GM18909 (cell line): Measurements from ENCODE around the gene AGRN.
"Not testable (repeated sequence)": the region's sequence is repeated elsewhere in the genome, so short reads cannot be mapped to it uniquely, and the experiment has no call there.

Experiments used
- ATAC-seq: cut with Tn5 transposase; IDR thresholded peaks from one replicate; pipeline ENCODE4 v1.9.1; 2021; ENCODE audit warnings: mild to moderate bottlenecking; ENCODE audit not compliant: unreplicated experiment, poor library complexity

Gene AGRN

DNA sequence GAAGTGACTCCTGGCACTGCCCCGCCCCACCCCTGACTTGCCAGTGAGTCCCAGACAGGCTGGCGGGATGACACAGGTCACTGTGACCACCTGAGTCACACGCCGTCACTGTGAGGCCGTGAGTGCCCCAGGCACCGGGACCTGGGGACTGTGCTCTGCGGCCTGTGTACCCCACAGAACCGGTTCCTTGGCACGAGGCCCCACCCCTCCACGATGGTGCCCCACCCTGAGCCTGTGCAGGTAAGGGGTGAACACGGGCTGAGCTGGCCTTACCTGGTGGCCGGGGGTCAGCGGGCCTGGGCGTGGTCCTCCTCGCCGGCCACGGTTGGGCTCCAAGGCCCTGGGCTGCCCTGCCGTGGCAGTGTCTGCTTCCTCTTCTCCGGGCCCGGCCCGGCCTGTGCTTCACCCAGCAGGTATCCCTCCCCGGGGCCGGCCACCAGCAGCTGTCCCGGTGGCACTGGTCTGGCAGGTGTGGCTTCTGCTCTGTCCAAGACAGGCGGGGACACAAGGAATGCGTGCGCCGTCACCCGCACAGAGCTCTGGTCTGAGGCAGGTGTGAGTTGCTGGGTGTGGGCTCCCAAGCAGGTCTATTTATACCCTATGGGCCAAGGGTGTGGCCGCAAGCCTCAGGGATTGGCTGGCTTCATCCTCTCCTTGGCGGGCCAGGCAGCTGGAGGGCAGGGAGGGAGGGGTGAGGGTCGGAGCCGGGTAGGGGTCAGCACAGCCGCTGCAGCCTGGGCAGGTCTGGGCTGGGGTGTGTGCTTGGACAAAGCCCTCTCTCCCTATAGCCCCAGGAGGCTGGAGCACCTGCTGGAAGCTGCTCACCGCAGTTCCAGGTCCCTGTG, 54.0 kb downstream of the AGRN start, which contains the start of gene RNF223:
Gene RNF223 (minus strand): TSS at position 564 of the 845 bp plus-strand sequence. CDS start 1,740 bp downstream, outside the sequence.
- ATAC-seq, result no peak

DNA sequence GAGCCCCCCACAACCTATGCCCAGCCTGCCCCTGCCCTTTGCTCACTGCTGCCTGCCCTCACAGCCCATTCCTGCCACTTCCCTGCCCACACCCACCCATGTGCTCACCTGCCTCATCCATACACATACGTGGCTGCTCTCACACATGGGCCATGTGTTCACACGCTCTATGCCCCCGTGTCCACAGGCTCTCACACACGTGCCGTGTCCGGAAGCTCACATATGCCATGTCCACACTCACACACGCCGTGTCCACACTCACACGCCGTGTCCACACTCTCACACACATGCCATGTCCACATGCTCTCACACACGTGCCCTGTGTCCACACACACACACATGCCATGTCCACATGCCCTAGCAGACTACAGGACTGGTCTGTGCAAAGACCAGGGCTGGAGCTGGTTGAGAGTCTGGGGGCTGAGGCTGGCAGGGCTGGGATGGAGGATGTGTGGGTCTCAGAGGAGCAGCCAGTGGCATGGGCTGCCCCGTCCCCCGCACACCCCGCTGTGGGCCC, 54.8 kb downstream of the AGRN start:
- ATAC-seq, result no peak

DNA sequence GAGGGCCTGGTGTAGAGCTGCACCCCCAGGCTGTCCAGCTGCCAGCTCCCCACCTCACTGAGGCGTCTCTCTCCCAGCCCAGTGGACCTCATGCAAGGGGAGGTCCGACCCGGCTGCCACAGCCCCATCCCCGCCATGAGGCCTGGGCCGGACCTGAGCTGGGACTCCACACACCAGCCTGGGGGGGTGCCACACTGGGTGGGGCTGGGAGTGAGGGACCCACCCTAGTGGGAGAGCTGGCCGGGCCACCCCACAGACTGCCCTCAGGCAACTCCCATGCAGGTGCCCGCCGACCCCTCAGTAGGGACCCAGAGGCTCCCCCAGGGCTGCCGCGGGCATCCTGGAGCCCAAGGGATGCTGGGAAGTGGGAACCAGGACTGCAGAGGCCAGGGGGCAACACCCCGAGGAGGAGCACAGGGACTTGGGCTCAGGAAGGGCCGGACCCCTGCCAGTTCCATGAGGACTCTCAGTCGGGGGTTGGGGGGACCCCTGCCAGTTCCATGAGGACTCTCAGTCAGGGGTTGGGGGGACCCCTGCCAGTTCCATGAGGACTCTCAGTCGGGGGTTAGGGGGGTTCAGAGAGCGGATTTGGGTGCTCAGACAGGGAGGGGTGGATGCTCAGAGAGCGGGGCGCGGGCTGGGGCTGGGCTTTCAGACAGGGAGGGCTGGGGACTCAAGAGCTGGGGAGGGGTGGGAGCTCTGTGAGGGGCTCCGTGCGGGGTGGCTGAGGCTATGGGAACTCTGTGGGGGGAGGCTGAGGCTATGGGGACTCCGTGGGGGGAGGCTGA, 55.4 kb downstream of the AGRN start:
- ATAC-seq, result no peak

DNA sequence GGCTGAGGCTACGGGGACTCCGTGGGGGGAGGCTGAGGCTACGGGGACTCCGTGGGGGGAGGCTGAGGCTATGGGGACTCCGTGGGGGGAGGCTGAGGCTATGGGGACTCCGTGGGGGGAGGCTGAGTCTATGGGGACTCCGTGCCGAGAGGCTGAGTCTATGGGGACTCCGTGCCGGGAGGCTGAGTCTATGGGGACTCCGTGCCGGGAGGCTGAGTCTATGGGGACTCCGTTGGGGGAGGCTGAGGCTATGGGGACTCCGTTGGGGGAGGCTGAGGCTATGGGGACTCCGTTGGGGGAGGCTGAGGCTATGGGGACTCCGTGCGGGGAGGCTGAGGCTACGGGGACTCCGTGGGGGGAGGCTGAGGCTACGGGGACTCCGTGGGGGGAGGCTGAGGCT, 57.5 kb downstream of the AGRN start:
- not testable (repeated sequence) for ATAC-seq

DNA sequence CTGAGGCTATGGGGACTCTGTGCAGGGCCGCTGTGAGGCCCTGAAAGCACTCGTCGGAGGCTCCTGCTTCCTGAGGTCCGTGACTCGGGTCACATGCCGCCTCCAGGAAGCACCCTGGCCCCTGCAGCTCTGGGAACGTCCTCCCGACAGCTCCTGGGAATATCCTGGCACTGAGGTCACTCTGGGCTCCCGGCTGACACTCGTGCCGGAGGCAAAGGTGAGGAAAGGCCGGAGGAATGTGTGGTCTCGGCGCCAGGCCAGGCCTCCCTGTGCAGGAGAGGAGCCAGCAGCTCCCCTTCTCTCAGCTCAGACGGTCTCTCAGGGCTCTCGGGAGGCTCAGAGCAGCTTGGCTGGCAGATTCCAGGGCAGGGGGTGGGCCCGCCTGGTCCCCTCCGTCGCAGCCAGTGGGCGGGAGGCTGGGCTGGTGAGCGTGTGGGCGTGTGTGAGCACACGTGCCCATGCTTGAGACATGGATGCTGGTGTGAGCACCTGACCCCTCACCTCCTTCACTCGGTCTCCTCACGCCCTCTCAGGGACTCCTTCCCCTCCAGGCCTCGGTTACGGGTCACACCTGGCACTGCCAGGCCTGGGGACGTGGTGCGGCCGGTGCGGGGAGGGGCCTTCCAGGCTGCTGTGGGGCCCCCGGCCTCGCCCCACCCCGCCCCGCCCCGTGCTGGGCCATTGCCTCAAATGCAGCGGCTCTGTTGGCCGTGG, 59.6 kb downstream of the AGRN start:
- ATAC-seq, result no peak

DNA sequence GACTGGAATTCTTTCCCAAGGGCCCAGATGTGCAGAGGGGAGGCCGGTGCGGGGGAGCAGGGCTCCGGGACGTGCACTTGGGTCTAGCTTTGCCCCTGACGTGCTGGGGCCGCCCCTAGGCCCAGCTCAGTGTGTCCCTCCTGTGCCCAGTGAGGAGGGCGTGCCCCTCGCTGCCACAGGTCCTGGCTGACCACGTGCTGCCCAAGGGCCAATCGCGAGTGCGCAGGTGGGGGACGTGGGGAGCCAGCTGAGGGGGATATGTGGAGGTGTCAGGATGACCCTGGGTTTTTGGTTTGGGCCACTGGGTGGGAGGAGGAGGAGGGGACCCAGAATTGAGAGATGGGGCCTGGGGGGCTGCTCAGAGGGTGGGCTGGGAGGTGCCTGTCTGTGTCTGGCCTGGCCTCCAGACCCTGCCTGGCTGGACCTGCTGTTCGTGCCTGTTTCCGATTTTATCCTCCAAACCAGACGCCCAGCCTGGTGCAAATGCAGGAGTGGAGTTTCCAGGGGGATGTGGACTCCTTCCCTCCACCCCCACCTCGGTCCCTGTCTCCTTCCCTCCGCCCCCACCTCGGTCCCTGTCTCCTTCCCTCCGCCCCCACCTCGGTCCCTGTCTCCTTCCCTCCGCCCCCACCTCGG, 60.3 kb downstream of the AGRN start:
- no peak for ATAC-seq

DNA sequence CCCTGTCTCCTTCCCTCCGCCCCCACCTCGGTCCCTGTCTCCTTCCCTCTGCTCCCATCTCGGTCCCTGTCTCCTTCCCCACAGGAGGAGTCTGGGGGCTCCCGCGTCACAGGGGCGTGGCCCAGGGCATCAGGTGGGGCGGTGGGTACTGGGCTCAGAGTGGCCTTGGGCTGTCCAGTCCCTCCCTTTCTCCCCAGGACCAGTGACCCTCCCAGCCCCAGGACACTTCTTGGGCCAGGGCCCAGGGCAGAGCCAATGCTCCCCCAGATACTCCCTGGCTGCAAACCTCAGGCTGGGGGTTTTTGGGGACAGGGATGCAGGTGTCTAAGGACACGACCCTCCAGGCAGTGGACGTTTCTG, 61.0 kb downstream of the AGRN start:
- no peak for ATAC-seq

DNA sequence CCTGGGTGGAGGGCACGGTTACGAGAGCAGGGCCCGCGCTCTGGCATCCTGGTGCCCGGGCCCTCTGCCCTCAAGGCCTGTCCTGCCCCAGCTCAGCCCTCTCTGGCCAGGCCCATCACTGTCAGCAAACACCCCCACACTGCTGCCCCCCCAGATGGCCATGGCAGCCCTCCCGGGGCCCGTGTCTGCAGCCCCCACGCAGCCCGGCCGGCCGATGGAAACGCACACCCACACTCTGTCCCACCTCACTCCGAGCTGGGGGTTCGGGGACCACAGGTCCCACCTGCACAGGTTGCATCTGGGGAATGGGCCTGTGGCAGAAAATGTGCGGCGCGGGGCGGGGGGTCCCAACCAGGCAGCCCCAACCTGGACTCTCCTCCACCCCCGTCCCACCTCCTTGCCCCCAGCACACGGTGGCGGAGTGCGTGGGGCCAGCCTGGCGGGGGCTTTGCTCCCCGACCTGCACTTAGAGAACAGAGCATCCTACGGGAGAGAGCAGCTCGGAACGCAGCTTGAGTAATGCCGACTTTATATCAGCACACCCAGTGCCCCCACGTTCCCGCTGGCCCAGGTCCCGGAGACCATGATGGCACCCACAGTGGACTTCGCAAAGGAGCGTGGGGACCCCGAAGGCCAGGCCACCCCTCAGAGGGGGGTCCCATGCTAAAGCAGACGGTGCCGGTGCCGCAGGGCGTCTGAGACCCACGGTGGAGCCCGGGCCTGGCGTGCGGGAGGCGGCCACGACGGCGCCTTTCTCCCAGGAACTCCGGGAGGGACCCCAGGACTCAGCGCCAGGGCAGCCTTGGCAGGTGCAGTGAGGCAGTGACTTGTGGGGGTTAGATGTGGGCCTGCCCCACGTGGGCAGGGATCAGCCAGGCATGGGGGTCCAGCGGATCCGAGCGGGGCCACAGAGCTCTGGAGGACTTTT, 61.7 kb downstream of the AGRN start:
- no peak for ATAC-seq

DNA sequence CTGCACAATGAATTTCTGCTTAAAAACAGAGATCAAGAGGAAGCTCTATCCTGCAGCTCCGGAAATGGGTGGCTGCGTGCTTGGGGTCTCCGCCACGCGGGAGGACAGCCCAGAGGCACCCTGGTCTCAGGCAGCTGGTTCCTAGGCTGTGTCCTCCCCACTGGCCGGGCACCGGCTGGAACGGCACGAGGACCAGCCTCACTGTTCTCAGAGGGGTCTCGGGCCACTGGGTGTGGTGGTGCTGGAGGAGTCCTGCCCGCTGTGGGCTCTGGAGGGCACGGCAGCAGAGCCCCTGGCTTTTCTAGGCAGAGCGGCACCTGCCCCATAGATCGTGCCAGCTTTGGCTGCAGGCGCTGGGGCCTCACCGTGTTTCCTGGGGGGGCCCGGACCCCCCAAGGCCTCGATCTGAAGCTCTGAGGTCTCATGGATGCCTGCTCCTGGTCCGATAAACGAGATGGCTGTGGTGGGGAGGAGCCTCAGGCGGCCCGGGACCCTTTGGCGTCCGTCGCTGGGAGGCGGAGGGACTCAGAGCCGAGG, 62.4 kb downstream of the AGRN start:
- ATAC-seq, result no peak

DNA sequence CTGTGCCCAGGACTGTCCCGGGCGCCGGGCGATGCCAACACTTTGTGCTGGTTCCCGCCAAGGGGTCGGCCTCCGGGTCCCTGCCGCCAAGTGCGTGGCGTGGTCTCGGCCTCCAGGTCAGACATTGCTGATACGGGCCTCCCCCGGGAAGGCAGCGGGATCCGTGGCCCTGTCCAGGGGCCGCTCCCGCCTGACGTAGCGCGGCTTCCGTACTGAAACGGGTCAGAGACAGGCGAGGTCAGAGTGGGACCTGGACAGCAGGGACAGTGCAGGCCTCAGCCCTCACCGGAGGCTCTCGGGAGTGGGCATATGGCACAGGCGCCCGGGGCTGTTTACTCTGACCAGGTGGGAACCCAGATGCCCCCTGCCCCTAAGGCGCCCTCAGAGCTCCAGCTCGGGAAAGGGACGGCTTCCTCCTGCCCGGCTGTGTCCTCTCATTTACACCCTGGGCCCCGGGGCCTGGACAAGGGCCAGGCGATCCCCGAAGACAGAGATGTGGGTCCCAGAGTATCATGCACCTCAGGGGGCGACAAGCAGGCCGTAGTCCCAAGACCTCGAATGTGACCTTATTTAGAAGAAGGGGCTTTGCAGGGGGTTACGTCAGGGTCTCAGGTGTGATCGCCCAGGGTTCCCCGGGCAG, 63.0 kb downstream of the AGRN start:
- no peak for ATAC-seq

DNA sequence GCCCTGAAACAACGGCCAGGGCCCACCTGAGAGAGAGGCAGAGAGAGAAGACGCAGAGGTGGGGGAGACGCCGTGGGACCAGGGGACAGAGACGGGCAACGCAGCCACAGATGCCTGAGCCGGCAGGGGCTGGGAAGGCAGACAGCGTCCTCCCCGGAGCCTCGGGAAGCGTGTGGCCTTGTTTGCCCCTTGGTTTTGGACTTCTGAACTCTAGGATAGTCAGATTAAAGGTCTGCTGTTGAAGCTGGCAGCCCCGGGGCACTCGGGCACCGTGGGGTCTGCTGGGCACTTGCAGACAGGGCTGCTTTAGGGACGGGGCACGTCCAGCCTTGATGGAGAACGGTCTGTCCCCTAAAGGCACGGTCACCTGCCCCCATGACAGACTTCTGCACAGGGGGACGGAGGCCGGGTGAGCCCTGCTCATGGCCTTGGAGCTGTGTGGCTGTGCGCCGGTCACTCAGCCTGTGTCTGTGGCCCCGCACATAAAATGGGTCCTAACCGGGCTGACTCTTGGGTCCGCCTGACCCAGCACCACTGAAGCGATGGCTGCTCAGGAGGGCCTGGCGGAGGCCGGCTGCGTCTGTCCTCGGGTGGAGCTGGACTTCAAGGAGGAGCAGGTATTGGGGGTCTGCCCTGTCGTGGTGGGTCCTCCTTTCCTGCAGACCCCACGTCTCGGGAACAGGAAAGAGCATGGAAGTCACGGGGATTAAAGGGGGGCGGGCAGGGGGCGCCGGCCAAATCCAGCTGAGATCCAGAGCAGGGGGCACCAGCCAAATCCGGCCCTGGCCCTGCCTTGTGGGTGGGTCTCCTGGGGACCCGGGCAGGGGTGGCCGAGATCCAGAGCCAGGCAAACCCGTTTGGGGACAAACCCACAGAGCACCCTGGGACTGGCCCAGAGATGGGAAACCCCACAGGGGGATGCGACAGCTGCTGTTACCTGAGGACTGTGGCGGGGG, 63.8 kb downstream of the AGRN start:
- no peak for ATAC-seq

DNA sequence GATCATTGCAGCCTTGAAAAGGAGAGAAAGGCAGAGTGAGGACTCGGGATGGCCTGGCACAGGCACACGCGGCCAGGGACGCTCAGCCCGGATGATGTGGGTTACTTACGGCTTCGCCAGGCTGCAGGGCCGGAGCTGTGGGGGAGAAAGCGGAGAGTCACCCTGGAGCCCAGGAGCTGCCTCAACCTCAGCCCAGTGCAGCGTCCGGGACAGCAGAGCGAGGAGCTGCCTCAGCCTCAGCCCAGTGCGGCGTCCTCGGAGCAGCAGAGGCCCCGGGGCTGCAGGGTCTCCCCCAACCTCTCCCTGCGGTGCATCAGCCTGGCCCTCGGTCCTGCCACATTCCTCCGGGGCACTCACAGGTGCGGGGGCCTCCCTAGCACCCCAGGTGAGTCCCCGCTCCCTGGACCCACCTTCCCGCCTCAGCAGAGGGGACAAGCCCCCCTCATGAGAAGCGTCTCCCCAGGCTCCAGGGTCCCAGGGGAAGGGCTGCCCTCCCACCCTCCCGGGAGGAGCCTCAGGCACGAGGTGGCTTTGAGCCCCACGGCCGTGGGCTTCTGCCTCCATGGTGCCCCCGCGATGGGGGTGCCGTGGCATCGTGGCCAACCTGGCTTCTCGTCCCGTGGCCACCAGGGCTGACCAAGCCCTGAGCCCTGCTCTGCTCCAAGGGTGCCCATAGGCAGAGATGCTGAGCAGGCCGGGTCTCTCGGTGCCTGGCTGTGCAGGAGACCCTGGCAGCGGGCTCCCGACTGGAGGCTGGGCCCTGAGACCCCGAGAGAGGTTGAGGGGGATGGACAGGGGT, 64.7 kb downstream of the AGRN start:
- ATAC-seq, result no peak

DNA sequence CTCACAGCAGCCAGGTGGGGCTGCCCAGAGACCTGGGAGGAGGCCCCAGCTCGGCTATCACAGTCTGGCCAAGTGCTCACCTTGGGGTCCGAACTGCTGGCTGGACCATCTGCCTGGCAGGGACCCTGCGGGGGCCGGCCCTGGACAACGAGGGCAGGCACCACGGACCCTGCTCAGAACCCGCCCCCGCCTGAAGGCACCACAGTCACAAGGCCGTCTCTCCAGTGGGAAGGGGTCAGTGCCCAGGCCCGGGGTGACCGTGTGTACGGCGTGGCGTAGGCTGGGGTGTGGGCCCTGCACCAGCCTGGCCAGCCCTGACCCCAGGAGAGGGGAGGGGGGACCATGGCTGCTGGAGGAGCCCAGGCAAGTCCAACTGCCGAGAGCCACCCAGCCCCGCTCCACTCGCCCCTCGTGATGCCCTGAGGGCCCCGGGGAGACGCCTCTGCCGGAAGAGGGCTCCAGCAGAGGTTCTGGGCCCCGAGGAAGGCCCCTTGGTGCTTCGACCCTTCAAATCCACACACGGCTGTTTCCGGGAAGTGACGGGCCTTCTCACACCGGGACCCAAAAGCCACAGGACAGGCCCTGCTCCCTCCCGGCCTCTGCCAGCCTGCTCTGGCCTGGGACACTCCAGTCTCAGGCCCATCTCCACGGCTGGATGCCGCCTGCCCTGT, 65.4 kb downstream of the AGRN start:
- no peak for ATAC-seq

DNA sequence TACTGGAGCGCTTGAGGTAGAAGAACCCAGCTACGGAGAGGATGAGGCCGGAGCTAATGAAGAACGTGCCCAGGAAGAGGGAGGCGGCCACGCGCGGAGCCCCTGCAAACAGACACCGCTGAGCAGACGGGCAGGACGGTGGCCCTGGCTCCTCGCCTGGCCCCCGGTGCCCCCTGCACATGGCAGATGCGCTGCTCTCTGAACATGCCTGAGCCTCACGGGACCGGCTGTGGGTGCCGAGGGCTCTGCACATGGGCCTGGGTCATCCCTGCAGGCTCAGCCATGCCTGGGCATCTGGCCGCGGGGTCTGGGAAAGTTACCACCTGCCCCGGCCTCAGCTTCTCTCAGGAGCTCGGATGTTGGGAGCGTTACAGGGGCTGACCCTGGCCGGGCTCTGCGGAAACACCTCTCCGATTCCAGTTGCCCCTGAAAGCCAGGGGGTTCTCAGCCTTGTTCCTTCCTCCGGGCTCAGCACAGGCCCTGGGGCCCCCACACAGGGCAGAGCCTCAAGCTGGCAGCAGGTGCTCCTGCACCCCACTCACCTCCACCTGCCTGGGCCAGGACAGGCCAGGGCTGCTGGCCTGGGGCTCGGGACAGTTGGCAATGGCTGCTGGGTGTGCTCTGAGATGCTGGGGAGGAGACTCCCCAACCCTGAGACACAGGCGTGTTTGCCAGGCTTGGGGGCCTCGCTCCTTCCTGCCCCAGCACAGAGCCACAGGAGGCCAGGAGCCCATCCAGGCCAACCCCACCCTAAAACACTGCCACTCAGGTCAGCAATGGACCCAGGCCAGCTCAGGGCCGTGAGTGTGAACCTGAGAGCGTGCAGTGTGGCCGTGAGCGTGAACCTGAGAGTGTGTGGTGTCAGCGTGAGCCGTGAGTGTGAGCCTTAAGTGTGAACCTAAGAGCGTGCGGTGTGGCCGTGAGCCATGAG, 66.3 kb downstream of the AGRN start:
- ATAC-seq, result no peak

DNA sequence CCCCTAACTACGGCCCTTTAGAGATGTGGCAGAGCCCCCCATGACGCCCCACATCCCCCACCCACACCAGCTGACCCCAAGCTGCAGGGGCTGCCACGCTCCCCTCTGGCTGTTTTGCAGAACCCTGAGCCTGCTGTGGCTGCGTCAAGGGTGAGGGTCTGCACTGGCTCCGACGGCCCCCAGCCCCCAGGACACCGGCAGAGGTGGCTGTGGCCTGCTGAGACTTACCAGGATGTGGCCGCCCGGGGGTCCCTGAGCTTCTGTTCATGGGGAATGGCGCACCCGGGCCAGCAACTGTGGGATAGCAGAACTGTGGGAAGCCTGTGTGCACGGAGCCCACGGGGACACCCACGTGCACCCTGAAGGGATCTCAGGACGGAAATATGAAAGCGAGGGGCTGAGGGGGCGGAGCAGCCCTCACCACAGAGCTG, 67.0 kb downstream of the AGRN start:
- no peak for ATAC-seq
